NCI-H1048 (cell line): ENCODE measurements around the gene ZEB1.
"Not testable (repeated sequence)": the region's sequence is repeated elsewhere in the genome, so short reads cannot be mapped to it uniquely, and the experiment has no call there.

Experiments
- DNase-seq: peaks from one replicate; lab custom pipeline; 2025; lab: John Stamatoyannopoulos, UW

ZEB1 gene

DNA sequence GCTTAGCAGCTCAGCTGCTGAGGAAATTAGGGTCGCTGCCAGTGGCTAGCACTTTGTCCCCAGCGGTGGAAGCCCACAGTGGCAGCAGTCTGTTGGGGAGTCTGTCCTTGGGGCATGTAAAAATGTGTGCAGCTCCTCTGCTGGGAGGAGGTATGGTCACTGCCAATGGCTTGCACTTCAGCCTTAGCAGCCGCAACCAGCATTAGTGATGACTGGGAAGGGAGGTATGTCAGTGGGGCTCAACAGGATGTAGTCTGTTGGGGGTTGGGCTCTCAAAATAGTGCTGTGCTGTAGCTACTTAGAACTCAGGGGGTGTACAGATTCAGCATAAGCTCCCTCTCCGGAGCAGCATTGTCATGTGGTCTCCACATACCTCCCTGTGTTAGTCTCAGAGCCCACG is 189.9 kb downstream of the ZEB1 start:
- DNase-seq, result no peak

GRCh38 chr10:31509989-31510388 is 191.0 kb downstream of the ZEB1 start:
- no peak for DNase-seq

- no peak for DNase-seq
Measured at GRCh38 chr10:31515116-31515515, 196.1 kb downstream of the ZEB1 start.

GRCh38 chr10:31515819-31516402 is 196.9 kb downstream of the ZEB1 start:
- DNase-seq, result peak; percentile 16

GRCh38 chr10:31520986-31521831 is 202.2 kb downstream of the ZEB1 start:
- DNase-seq, result no peak

- DNase-seq, result no peak
Measured at GRCh38 chr10:31522820-31523219, 203.8 kb downstream of the ZEB1 start.

DNA sequence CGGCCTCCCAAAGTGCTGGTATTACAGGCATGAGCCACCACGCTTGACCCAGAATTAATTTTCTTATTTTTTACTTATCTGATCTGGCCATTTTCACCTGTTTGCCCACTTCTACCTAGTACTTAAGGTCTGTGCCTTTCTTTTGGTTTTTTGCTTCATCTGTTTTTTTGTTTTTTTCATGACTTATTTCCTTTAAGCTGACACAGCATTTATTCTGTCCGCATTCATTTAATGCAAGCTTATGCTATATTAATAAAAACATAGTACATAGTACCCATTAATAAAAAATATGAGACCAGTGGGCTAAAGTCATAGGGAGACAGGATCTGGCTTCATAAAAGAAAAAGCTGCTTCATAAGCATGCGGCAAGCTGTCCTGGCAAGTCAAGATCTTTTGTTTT is 205.4 kb downstream of the ZEB1 start:
- DNase-seq, result no peak

DNA sequence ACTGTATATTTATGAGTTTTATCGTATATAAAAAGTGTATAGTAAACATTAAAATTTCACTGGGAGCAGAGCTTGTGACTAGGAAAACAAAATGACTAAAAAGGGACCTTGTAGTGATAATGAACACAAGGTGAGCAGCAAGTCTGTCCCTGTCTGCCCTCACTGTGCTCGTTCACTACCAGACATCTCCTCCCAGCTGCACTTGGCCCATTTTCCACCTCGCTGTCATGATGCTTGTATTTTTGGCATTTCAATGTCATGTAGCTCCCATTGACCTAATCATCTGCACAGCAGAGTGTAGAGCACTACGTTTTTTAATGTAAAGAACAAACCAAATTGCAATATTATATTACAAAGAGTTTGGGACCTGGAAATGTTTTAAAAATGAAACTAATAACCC is 207.2 kb downstream of the ZEB1 start:
- DNase-seq, result no peak

DNA sequence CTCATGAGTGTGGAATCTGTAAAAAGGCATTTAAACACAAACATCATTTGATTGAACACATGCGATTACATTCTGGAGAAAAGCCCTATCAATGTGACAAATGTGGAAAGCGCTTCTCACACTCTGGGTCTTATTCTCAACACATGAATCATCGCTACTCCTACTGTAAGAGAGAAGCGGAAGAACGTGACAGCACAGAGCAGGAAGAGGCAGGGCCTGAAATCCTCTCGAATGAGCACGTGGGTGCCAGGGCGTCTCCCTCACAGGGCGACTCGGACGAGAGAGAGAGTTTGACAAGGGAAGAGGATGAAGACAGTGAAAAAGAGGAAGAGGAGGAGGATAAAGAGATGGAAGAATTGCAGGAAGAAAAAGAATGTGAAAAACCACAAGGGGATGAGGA is 207.7 kb downstream of the ZEB1 start:
- no peak for DNase-seq

GRCh38 chr10:31528831-31529230 is 209.8 kb downstream of the ZEB1 start:
- DNase-seq, result no peak

GRCh38 chr10:31536302-31536701 is 217.3 kb downstream of the ZEB1 start:
- DNase-seq, result no peak

- DNase-seq, result no peak
Measured at GRCh38 chr10:31549896-31550295, 230.9 kb downstream of the ZEB1 start.

DNA sequence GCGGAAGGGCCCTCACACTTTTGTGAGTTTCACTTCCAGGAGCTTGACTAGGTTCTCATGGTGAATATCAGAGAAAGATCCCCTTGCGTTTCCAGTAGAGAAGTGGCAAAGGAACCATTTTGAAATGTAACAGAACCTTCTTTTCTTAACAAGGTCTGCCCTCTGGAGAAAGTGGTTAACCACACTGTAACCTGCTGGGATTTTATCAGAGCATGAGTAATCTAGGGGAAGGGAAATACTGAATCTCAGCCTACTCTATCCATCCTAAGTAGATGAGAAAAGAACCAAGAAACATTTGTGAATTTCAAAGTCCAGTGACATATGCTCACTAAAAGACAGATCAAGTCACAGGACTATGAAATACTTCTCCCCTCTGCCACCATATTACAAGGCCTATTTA is 235.5 kb downstream of the ZEB1 start:
- DNase-seq, result no peak

DNA sequence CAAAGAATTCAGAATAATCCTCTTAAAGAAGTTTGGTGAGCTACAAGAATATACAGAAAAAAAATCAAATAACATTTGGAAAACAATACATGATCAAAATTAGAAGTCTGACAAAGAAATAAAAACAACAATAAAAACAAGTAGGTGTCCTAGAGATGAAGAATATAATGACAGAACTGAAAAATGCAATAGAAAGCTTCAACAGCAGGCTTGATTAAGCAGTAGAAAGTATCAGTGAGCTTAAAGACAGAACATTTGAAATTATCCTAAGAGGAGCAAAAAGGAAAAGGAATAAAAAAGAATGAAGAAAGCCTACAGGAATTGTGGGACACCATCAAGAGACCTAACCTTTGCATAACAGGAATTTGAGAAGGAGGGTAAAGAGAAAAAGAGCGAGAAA is 238.8 kb downstream of the ZEB1 start:
- DNase-seq, result no peak

GRCh38 chr10:31568252-31568861 is 249.3 kb downstream of the ZEB1 start:
- not testable (repeated sequence) for DNase-seq

GRCh38 chr10:31574577-31574976 is 255.6 kb downstream of the ZEB1 start:
- DNase-seq, result no peak

- DNase-seq, result no peak
Measured at GRCh38 chr10:31578181-31578852, 259.3 kb downstream of the ZEB1 start.

- no peak for DNase-seq
Measured at GRCh38 chr10:31578951-31579350, 259.9 kb downstream of the ZEB1 start.
